NCI-H524 treated with DMSO at 0.1 percent for 48 hours (cell line): ENCODE data around the gene OR2W1.

ENCODE experiments used
- DNase-seq: peaks from one replicate; lab custom pipeline; 2025; lab: John Stamatoyannopoulos, UW

Gene OR2W1

GRCh38 chr6:28996844-28997510 is 48.0 kb downstream of the OR2W1 start:
- no peak for DNase-seq

GRCh38 chr6:28995093-28995650 is 49.8 kb downstream of the OR2W1 start:
- DNase-seq = no peak
